GM12878 (cell line): ENCODE results near the gene TMEM236. TPM values are rescaled to one million over a fixed set of nuclear protein-coding genes. Genes with fewer than 3 reads are reported as not detected.

Experiments used
- ATAC-seq: fragments of 200-7000 bp; cut with Tn5 transposase; 3 replicates; pipeline ENCODE4 v1.9.1; 2020; ENCODE audit warnings: mild to moderate bottlenecking, moderate library complexity
- BruUV-seq: library from RNA; stranded (reverse); fragments of 400-500 nt; replicated peaks from 2 replicates; lab custom pipeline; 2021; lab: Mats Ljungman, UMichigan
- CTCF ChIA-PET: fragments of 300-600 bp; sonication (Branson Sonifier 250); formaldehyde crosslinking; extraction: SDS; loops from one replicate; lab custom pipeline; 2021; ENCODE audit warnings: inconsistent platforms; lab: Yijun Ruan, JAX
- POLR2A ChIA-PET: fragments of 350-600 bp; formaldehyde crosslinking; extraction: SDS; loops from one replicate; lab custom pipeline; 2021; ENCODE audit warnings: inconsistent platforms; lab: Charles Lee
- RAD21 ChIA-PET: fragments of 300-600 bp; sonication (Branson Sonifier 250); formaldehyde crosslinking; loops from one replicate; lab custom pipeline; 2023; ENCODE audit warnings: antibody characterized with exemption; ENCODE audit not compliant: unreplicated experiment; lab: Charles Lee
- SMC1A ChIA-PET: fragments of 300-600 bp; sonication (Branson Sonifier 250); formaldehyde crosslinking; loops from one replicate; lab custom pipeline; 2023; ENCODE audit not compliant: unreplicated experiment, uncharacterized antibody; lab: Charles Lee
- DNase-seq: peaks from one replicate; pipeline ENCODE4 v3.0.0-alpha.2; 2011; ENCODE audit warnings: low read depth, low spot score
- FAIRE-seq: peaks from 3 replicates; lab custom pipeline; 2011; peaks lifted over from hg19 to GRCh38; lab: Jason Lieb, UNC
- H2AFZ ChIP-seq: 2 replicates; pipeline ENCODE4 v1.6.0; 2011; ENCODE audit warnings: low read depth, low read length, control low read depth; ENCODE audit not compliant: control insufficient read depth
- H3K27ac ChIP-seq: 2 replicates; pipeline ENCODE4 v1.5.1; 2011; ENCODE audit warnings: control low read depth; ENCODE audit not compliant: control insufficient read depth, insufficient read depth
- H3K27me3 ChIP-seq, 2 experiments: replicated peaks in 1 of 2; 2 replicates each; pipeline versions ENCODE4 v1.6.0 to v1.6.1; 2011; ENCODE audit warnings: low read length in 1 of 2; ENCODE audit not compliant: control insufficient read depth in 2 of 2, insufficient read depth in 2 of 2
- H3K36me3 ChIP-seq, 2 experiments: 2 replicates each; pipeline ENCODE4 v1.5.1; 2011; ENCODE audit warnings: low read length in 1 of 2; ENCODE audit not compliant: control insufficient read depth in 2 of 2, insufficient read depth in 2 of 2
- H3K4me1 ChIP-seq: 2 replicates; pipeline ENCODE4 v1.6.1; 2011; ENCODE audit warnings: mild to moderate bottlenecking, low read length, moderate library complexity, mixed read lengths; ENCODE audit not compliant: control insufficient read depth, insufficient read depth
- H3K4me2 ChIP-seq: 2 replicates; pipeline ENCODE4 v1.6.0; 2011; ENCODE audit warnings: control low read depth; ENCODE audit not compliant: control insufficient read depth, insufficient read depth
- H3K4me3 ChIP-seq: fragments of 200-600 bp; sonication (generic); 2 replicates; pipeline ENCODE4 v1.5.1; 2016
- H3K79me2 ChIP-seq: 2 replicates; pipeline ENCODE4 v1.6.0; 2011; ENCODE audit warnings: low read length; ENCODE audit not compliant: control insufficient read depth, insufficient read depth
- H3K9ac ChIP-seq: 2 replicates; pipeline ENCODE4 v1.8.0; 2011; ENCODE audit warnings: low read length, control low read depth, mixed read lengths; ENCODE audit not compliant: control insufficient read depth, insufficient read depth
- H3K9me3 ChIP-seq: replicated peaks from 3 replicates; pipeline ENCODE4 v1.5.1; 2011; ENCODE audit warnings: mild to moderate bottlenecking, low read length; ENCODE audit not compliant: control insufficient read depth, insufficient read depth
- H4K20me1 ChIP-seq: 2 replicates; pipeline ENCODE4 v1.6.0; 2011; ENCODE audit not compliant: control insufficient read depth, insufficient read depth
- BRCA1 ChIP-seq: IDR thresholded peaks from 2 replicates; pipeline ENCODE4 v1.6.1; 2011; ENCODE audit warnings: low read depth, low read length, improper control_type of control experiment
- HDAC2 ChIP-seq: fragments of 200-600 bp; sonication (generic); IDR thresholded peaks from 2 replicates; pipeline ENCODE4 v1.6.1; 2017
- POLR2A ChIP-seq: IDR thresholded peaks from 2 replicates; pipeline ENCODE4 v1.6.1; 2011; ENCODE audit warnings: low read depth, mild to moderate bottlenecking, low read length
- POLR2AphosphoS2 ChIP-seq: IDR thresholded peaks from 2 replicates; pipeline ENCODE4 v1.6.1; 2011; ENCODE audit warnings: low read depth, mild to moderate bottlenecking, low read length, improper control_type of control experiment, moderate library complexity
- POU2F2 ChIP-seq: IDR thresholded peaks from 3 replicates; pipeline ENCODE4 v1.6.1; 2011; ENCODE audit warnings: low read depth, mild to moderate bottlenecking, low read length, borderline replicate concordance
- RCOR1 ChIP-seq: conservative IDR thresholded peaks from 2 replicates; pipeline ENCODE4 v1.6.1; 2012; ENCODE audit warnings: low read depth, low read length, improper control_type of control experiment
- YY1 ChIP-seq: IDR thresholded peaks from 2 replicates; pipeline ENCODE4 v1.6.1; 2011; ENCODE audit warnings: low read depth, mild to moderate bottlenecking, low read length
- WGBS: methylation state at CpG from one replicate; pipeline ENCODE4 v1.1.6; 2016; ENCODE audit warnings: low lambda C conversion rate; ENCODE audit not compliant: insufficient replicate concordance, insufficient coverage; ENCODE audit errors: missing lambda C conversion rate; 5-methylcytosine and 5-hydroxymethylcytosine counted together
- in situ Hi-C: fragments of 300-500 bp; cut with MboI; formaldehyde crosslinking; loops from 9 replicates; pipeline ENCODE4 v1.14.3; 2018; ENCODE audit warnings: mixed read lengths
- intact Hi-C: fragments of 100-400 bp; cut with micrococcal nuclease; formaldehyde crosslinking; loops from one replicate; pipeline ENCODE4 v1.14.2; 2022; ENCODE audit not compliant: unreplicated experiment
- polyA plus RNA-seq, 11 experiments: library from polyadenylated mRNA; depleted of rRNA in 4 of 11; unstranded in 6 of 11; stranded (reverse) in 5 of 11; fragments of >200 nt; fragmentation: Nextera tagmentation in 4 of 11; fragmentation: Illumina TruSeq in 1 of 11; extraction: Ambion mirVana in 4 of 11; extraction: Trizol in 1 of 11; gene quantifications; 1 replicate in 1 of 11; 2 replicates in 10 of 11; pipeline versions ENCODE4 v1.2.1 to v1.2.3, GENCODE V29; 2011 to 2016; ENCODE audit warnings: inconsistent platforms in 2 of 11, missing spikeins in 2 of 11, low read depth in 1 of 11
- total RNA-seq, 4 experiments: library from RNA; depleted of rRNA in 3 of 4; stranded (reverse); fragments of >200 nt in 3 of 4; fragmentation: Illumina TruSeq in 1 of 4; extraction: Trizol in 1 of 4; gene quantifications; 2 replicates each; pipeline versions ENCODE4 v1.2.1 to v1.2.3, GENCODE V29; 2013 to 2021
- TF ChIP-seq, protein P1 (sequence below), 3 experiments: IDR thresholded peaks in 2 of 3; conservative IDR thresholded peaks in 1 of 3; 2 replicates each; pipeline ENCODE4 v1.5.1; 2011; ENCODE audit warnings: low read depth in 3 of 3, low read length in 3 of 3, mild to moderate bottlenecking in 3 of 3, control low read depth in 2 of 3, moderate library complexity in 2 of 3, inconsistent platforms in 1 of 3, mixed read lengths in 1 of 3; ENCODE audit not compliant: control insufficient read depth in 2 of 3, insufficient read depth in 1 of 3; ENCODE audit errors: extremely low read depth in 1 of 3
- TF ChIP-seq, protein P2 (sequence below): fragments of 450-650 bp; IDR thresholded peaks from 2 replicates; pipeline ENCODE4 v1.6.1; 2017; ENCODE audit warnings: mild to moderate bottlenecking

The TMEM236 gene
- total and polyA plus RNA-seq, 10 of the 15 experiments (the other 5 are each of a cell fraction or from before 2014, with no cell fraction given): 0.03 TPM; not detected in 9

DNA sequence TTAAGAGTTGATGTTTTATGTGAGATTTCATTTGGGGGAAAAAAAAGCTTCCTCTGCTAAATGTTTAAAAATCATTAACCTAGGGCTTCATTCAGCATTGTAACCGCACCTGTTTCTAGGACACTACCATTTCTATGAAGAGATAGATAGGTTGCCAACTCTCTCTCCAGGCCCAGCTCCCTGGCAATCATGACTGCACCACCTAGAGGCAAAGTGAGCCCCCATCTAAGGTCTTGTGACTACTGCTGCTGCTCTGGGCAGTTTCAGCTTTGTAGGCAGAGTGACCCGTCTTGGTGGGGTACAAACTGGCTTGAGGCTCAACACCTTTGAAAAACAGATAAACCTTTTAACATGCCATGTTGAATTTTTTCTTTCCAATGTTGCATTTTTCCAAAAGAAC lies 29.9 kb downstream of the TMEM236 start:
- intact Hi-C loops: no loop called here
- 29% methylated on average over 2 of the region's 2 CpGs for WGBS
- H3K4me1 ChIP-seq: no peaks in the 10 kb centered on the region
- H3K36me3 ChIP-seq: no peaks in the 10 kb centered on the region
- no peaks in the 10 kb centered on the region for H3K9me3 ChIP-seq
- H2AFZ ChIP-seq: no peak overlapping the region
- H3K4me3 ChIP-seq: no peak overlapping the region
- SMC1A ChIA-PET: no interaction called here
- no peak overlapping the region for H3K4me2 ChIP-seq
- no peaks in the 10 kb centered on the region for H4K20me1 ChIP-seq
- FAIRE-seq: no peak
- no peak for DNase-seq
- H3K27ac ChIP-seq: no peak overlapping the region
- CTCF ChIA-PET: interaction anchor here (0.7 to 1.7 kb wide), 5 partner anchors 8 to 317 kb away, joined by 3 to 5 read pairs (median 3); no protein-coding TSS in a partner anchor
- BruUV-seq: no TSS peak
- no peak overlapping the region for H3K9ac ChIP-seq
- POLR2A ChIA-PET: interaction anchor here (0.6 kb wide), 1 partner anchor 97 kb away, joined by 3 read pairs; no protein-coding TSS in a partner anchor
- H3K79me2 ChIP-seq: no peaks in the 10 kb centered on the region
- RAD21 ChIA-PET: interaction anchor here (0.6 kb wide), 1 partner anchor 164 kb away, joined by 3 read pairs; no protein-coding TSS in a partner anchor
- peak; percentile 64 for ATAC-seq
- no peaks in the 10 kb centered on the region for H3K27me3 ChIP-seq
- TF ChIP-seq, protein P1, sequence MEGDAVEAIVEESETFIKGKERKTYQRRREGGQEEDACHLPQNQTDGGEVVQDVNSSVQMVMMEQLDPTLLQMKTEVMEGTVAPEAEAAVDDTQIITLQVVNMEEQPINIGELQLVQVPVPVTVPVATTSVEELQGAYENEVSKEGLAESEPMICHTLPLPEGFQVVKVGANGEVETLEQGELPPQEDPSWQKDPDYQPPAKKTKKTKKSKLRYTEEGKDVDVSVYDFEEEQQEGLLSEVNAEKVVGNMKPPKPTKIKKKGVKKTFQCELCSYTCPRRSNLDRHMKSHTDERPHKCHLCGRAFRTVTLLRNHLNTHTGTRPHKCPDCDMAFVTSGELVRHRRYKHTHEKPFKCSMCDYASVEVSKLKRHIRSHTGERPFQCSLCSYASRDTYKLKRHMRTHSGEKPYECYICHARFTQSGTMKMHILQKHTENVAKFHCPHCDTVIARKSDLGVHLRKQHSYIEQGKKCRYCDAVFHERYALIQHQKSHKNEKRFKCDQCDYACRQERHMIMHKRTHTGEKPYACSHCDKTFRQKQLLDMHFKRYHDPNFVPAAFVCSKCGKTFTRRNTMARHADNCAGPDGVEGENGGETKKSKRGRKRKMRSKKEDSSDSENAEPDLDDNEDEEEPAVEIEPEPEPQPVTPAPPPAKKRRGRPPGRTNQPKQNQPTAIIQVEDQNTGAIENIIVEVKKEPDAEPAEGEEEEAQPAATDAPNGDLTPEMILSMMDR (IDR thresholded peaks at IDR 0.05 in 2 of 3, conservative IDR thresholded peaks at IDR 0.05 in 1 of 3; ENCODE audit: control insufficient read depth in 2 of 3, extremely low read depth in 1 of 3, insufficient read depth in 1 of 3, low read depth in 3 of 3, low read length in 3 of 3): peak in 2 of 3 experiments; percentile 12 to 13; a peak in 1 of 6 replicates
- TF ChIP-seq POLR2AphosphoS2: no peak
- in situ Hi-C loops: no loop called here

DNA sequence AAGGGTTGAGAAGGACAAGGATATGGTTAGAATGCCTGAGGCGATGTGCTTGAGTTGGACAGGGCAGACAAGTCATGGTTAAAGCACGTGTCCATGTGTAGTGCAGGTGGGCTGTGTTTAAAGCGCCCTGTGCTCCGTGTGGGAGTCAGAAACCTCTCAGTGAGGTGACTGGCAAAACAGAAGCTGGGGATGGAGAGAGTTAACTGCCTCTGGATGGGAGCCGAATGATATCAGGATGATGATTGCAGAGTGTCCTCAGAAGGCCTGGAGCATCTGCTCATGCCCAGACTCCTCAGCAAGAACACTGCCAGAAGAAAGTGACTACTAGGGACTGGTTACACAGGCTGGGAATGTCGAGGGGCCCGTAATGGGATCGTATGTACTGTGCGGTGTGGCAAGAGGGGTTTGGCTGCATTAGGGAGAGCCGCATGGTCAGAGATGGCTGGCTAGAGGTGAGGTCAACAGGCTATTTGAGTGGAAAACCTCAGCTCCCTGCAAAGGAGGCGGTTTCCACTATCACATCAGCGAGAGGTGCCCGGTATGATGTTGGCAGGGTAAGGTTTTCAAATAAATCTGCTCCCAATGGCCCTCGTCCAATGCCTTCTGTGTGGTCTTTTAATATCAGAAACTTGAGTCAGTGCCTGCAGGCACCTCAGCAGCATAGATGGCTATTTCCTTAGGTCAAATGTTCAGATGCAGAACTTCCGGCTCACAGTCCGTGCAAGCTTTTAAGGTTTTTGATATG lies 31.1 kb downstream of the TMEM236 start:
- Histone ChIP-seq H3K27me3 (no peaks in the 10 kb centered on the region; a peak in 1 of 4 replicates), H2AFZ (no peak overlapping the region), H3K4me2 (no peak overlapping the region), H3K4me1 (no peaks in the 10 kb centered on the region), H3K9me3 (no peaks in the 10 kb centered on the region), H3K79me2 (no peaks in the 10 kb centered on the region), H4K20me1 (no peaks in the 10 kb centered on the region), H3K9ac (no peak overlapping the region), H3K36me3 (no peaks in the 10 kb centered on the region), H3K4me3 (no peak overlapping the region), H3K27ac (no peak overlapping the region)
- FAIRE-seq (no peak), ATAC-seq (no peak), DNase-seq (no peak)
- ChIA-PET RAD21 (no interaction called here), CTCF (interaction anchor here (1.7 kb wide), 1 partner anchor 25 kb away, joined by 5 read pairs; no protein-coding TSS in a partner anchor), POLR2A (no interaction called here), SMC1A (no interaction called here)
- in situ Hi-C loops: no loop called here
- WGBS: 40% methylated on average over 16 of the region's 16 CpGs
- intact Hi-C loops: no loop called here
- TF ChIP-seq HDAC2 (no peak), POU2F2 (no peak), POLR2A (no peak), RCOR1 (no peak), BRCA1 (no peak), YY1 (no peak)
- TF ChIP-seq, protein P2, sequence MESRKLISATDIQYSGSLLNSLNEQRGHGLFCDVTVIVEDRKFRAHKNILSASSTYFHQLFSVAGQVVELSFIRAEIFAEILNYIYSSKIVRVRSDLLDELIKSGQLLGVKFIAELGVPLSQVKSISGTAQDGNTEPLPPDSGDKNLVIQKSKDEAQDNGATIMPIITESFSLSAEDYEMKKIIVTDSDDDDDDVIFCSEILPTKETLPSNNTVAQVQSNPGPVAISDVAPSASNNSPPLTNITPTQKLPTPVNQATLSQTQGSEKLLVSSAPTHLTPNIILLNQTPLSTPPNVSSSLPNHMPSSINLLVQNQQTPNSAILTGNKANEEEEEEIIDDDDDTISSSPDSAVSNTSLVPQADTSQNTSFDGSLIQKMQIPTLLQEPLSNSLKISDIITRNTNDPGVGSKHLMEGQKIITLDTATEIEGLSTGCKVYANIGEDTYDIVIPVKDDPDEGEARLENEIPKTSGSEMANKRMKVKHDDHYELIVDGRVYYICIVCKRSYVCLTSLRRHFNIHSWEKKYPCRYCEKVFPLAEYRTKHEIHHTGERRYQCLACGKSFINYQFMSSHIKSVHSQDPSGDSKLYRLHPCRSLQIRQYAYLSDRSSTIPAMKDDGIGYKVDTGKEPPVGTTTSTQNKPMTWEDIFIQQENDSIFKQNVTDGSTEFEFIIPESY: no peak
- no TSS peak for BruUV-seq
